Measurements from ENCODE around the gene PRXL2C.

- TF ChIP-seq POLR2A (IDR thresholded peaks at IDR 0.05; ENCODE audit: low read depth, low read length) = no peak
- TF ChIP-seq POLR2AphosphoS5 (IDR thresholded peaks at IDR 0.05; ENCODE audit: low read depth, low read length) = no peak
Observed at GRCh38 chr9:96644137-96644536, 11.0 kb downstream of the PRXL2C start.
